Ovary (tissue), 3 donors: Measurements from ENCODE around the gene OPN1MW.

Experiments used
- CTCF ChIP-seq, 3 donors: fragments of 450-650 bp in 2 of 3; fragments of 200-600 bp in 1 of 3; IDR thresholded peaks; one replicate each; pipeline versions ENCODE4 v1.5.1 to v1.8.0; 2016 to 2022; ENCODE audit warnings: antibody characterized with exemption in 3 of 3, mild to moderate bottlenecking in 1 of 3
- EP300 ChIP-seq: sonication (generic); formaldehyde crosslinking; IDR thresholded peaks from one replicate; pipeline ENCODE4 v1.6.1; 2017; ENCODE audit warnings: antibody characterized with exemption
- POLR2A ChIP-seq: fragments of 450-650 bp; IDR thresholded peaks from one replicate; pipeline ENCODE4 v1.6.1; 2017; ENCODE audit warnings: antibody characterized with exemption, mild to moderate bottlenecking, moderate library complexity
- donor health status: DM: no; HTN: no; CAD: no.

- TF ChIP-seq CTCF (IDR thresholded peaks at IDR 0.05) (no peak), POLR2A (no peak), EP300 (no peak)
These were observed 40.0 kb upstream of the OPN1MW start for GRCh38 chrX:154142386-154142785.
